Pancreas (tissue), 10 donors: ENCODE results near the gene CCL20. TPM values are rescaled to one million over a fixed set of nuclear protein-coding genes. Genes with fewer than 3 reads are reported as not detected.

Source experiments
- ATAC-seq, 4 donors: fragments of 200-7000 bp; cut with Tn5 transposase; one replicate each; pipeline versions ENCODE4 v1.8.0 to v1.9.1; 2020; ENCODE audit warnings: mild to moderate bottlenecking in 4 of 4, moderate library complexity in 4 of 4
- DNase-seq, 6 donors: peaks; one replicate each; pipeline ENCODE4 v3.0.0-alpha.2; 2020
- FAIRE-seq: peaks from 2 replicates; lab custom pipeline; 2012; peaks lifted over from hg19 to GRCh38; lab: Jason Lieb, UNC
- H3K27ac ChIP-seq, 4 donors: fragments of 200-600 bp; sonication (generic); 1 replicate in 3 of 4; 2 replicates in 1 of 4; pipeline versions ENCODE4 v1.5.0 to v1.8.0; 2020
- H3K27me3 ChIP-seq, 4 donors: fragments of 200-600 bp; one replicate each; pipeline ENCODE4 v1.8.0; 2021
- H3K36me3 ChIP-seq, 3 donors: fragments of 200-600 bp; sonication (generic) in 1 of 3; one replicate each; pipeline versions ENCODE4 v1.5.0 to v1.8.0; 2020 to 2021
- H3K4me1 ChIP-seq, 3 donors: fragments of 200-600 bp; one replicate each; pipeline ENCODE4 v1.8.0; 2021
- H3K4me3 ChIP-seq, 4 donors: fragments of 200-600 bp; sonication (generic) in 2 of 4; one replicate each; pipeline versions ENCODE4 v1.5.0 to v1.8.0; 2020 to 2021
- H3K9me3 ChIP-seq, 4 donors: fragments of 200-600 bp; one replicate each; pipeline ENCODE4 v1.8.0; 2021
- WGBS, 2 donors: extraction: QIAGEN DNeasy Blood & Tissue Kit; methylation state at CpG; one replicate each; pipeline ENCODE4 v1.1.7; 2013; 5-methylcytosine and 5-hydroxymethylcytosine counted together
- intact Hi-C, 3 donors: fragments of 100-400 bp; cut with DNase I; formaldehyde crosslinking; loops; one replicate each; pipeline versions ENCODE4 v1.11.1 to v1.14.2; 2022
- polyA plus RNA-seq, 2 donors: library from polyadenylated mRNA; stranded (reverse); fragments of 200-250 nt; gene quantifications; one replicate each; pipeline ENCODE4 v1.2.3, GENCODE V29; 2013
- total RNA-seq, 6 donors: library from RNA; stranded (reverse); fragmentation: NEBNext Ultra II Directional in 4 of 6; extraction: Animal tissue kit (Norgen Biotek cat#: 25700) in 4 of 6; gene quantifications; one replicate each; pipeline versions ENCODE4 v1.2.1 to v1.2.4, GENCODE V29; 2021 to 2023
- TF ChIP-seq, protein P1 (sequence below), 4 donors: fragments of 200-600 bp; sonication (generic) in 3 of 4; IDR thresholded peaks; one replicate each; pipeline versions ENCODE4 v1.5.0 to v1.8.0; 2021; ENCODE audit warnings: antibody characterized with exemption in 4 of 4
- donor health status: healthy with polysubstance abuse.
- donor health status: DM: no; HTN: no; CAD: no; lungs with moderate emphysema.
- donor health status: DM: no; HTN: no; CAD: no.
- donor health status: control.
- donor health status: control.
- donor health status: Bipolar disorder and iron deficiency.
- donor health status: DM: yes; HTN: yes; CAD: no.
- donor health status: DM: no; HTN: no; CAD: no.
- donor health status: DM: no; HTN: no; CAD: no.
- donor health status: DM: yes; HTN: yes; CAD: no.

CCL20 gene
- total and polyA plus RNA-seq, 8 donors = 0.23 to 8.8 (median 0.75) TPM; not detected in 1

DNA sequence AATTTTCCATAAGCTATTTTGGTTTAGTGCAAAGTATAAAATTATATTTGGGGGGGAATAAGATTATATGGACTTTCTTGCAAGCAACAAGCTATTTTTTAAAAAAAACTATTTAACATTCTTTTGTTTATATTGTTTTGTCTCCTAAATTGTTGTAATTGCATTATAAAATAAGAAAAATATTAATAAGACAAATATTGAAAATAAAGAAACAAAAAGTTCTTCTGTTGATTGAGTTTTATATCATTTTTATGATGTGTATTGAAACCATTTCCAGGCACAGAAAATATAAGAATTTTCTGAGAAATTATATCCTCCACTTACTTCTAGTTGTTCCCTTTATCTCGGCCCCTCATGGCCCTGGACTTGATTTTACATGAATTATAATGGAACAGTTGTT is 3.7 kb downstream of the CCL20 start:
- FAIRE-seq = no peak

DNA sequence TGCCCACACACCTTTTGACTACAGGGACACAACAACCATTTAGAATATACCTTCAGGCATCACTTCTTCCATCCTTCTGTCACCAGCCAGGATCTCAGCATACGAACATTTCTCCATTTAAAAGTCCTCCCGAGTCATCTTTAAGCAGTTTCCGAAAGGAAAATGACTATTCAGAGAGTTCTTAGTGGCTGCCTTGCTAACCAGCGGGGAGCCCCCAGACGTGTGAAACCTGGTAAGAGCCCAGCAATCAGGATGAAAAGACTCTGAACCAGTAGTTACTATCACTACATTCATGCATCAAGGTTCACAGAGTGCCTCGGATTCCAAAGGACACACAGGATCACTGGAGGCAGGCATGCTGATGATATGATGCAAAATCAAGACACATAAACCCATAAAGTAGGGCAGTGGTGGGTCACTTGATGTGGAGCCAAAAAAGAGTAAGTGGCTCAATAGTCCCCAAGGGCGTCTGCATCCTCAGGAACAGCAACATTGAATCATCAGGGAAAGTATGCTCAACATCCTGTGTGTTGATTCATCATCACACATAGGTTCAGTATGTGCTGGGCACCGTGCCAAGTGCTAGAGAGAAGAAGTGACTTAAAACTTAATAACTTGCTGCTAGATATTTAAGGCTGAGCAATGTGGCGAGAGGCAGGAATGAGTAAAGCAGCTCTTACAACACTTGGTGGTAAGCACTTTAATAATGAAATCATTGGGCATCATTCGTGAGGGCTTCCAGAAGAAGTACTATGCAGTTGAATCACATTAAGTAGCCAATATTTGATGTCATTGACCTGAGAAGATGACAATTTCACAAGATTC is 4.4 kb downstream of the CCL20 start:
- TF ChIP-seq, protein P1, sequence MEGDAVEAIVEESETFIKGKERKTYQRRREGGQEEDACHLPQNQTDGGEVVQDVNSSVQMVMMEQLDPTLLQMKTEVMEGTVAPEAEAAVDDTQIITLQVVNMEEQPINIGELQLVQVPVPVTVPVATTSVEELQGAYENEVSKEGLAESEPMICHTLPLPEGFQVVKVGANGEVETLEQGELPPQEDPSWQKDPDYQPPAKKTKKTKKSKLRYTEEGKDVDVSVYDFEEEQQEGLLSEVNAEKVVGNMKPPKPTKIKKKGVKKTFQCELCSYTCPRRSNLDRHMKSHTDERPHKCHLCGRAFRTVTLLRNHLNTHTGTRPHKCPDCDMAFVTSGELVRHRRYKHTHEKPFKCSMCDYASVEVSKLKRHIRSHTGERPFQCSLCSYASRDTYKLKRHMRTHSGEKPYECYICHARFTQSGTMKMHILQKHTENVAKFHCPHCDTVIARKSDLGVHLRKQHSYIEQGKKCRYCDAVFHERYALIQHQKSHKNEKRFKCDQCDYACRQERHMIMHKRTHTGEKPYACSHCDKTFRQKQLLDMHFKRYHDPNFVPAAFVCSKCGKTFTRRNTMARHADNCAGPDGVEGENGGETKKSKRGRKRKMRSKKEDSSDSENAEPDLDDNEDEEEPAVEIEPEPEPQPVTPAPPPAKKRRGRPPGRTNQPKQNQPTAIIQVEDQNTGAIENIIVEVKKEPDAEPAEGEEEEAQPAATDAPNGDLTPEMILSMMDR (IDR thresholded peaks at IDR 0.05) = no peak
- no peak overlapping the region for H3K4me3 ChIP-seq
- DNase-seq (peak in 5 of 6 donors; percentile 11 to 77 (median 45)), ATAC-seq (peak in 3 of 4 donors; percentile 65 to 82 (median 70)), FAIRE-seq (no peak)
- H3K9me3 ChIP-seq = no peaks in the 10 kb centered on the region
- no peaks in the 10 kb centered on the region for H3K27me3 ChIP-seq
- peak overlapping the region in 1 of 4 donors; percentile 36 for H3K27ac ChIP-seq
- WGBS, 2 donors = 41 to 51% methylated on average over 10 of the region's 10 CpGs
- H3K4me1 ChIP-seq = no peaks in the 10 kb centered on the region
- H3K36me3 ChIP-seq = no peaks in the 10 kb centered on the region
- intact Hi-C loops = no loop called here

More for the DNA sequence above, 3.7 kb downstream of the CCL20 start:
- intact Hi-C loops = no loop called here
- H3K27ac ChIP-seq = no peak overlapping the region
- ATAC-seq (no peak), DNase-seq (no peak)
- H3K4me1 ChIP-seq = no peaks in the 10 kb centered on the region
- no peak overlapping the region for H3K4me3 ChIP-seq
- H3K36me3 ChIP-seq = no peaks in the 10 kb centered on the region
- no peaks in the 10 kb centered on the region for H3K9me3 ChIP-seq
- TF ChIP-seq, protein P1 (IDR thresholded peaks at IDR 0.05) = no peak
- no peaks in the 10 kb centered on the region for H3K27me3 ChIP-seq
- WGBS, 2 donors = 64 to 65% methylated on average over 1 of the region's 1 CpG

DNA sequence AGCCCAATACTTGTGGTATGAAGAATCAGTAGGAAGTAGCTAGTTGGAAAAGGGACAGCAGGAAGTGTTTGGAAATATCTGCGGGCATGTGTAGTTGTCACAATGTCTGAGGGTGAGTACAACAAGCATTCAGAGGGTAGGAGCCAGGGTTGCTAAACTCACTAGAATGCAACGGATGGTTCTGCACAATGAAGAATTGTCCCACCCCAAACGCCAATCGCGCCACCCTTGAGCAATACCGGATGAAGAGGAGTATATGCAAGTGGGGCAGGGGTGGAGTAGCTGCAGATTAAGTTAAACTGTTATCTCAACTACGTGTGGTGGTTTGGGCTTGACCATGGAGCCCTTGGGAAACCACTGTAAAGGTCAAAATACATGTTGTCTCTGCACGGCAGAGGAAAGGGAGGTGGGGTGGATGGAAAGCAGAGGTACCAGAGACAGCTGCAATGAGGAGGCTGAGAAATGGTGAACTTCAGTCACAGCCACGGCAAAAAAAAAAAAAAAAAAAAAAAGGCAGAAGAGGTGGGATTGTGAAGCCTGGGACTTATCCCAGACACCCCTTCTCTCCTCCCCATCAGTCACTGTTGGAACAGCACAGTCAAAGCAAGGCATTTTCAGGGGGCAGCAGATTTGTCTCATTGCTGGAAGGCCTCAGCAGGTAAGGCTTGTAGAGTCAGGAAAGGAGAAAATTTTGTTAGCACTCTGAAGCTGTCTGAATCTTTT is 5.2 kb downstream of the CCL20 start:
- WGBS, 2 donors = 66 to 73% methylated on average over 9 of the region's 9 CpGs
- no peak for DNase-seq

DNA sequence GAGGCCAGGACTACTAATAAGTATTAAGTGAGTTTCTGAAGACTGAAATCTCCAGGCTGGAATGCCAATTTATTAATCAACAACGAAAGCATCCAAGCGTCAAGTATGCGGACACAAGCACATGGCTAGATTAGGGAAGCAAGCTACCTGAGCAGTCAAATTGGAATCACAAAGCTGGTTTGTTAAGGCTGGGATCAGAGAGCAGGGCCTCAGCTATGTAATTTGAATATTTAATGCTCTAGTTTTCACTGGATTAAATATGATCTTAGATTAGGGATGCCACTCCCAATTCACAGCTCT is 5.7 kb downstream of the CCL20 start:
- Histone ChIP-seq H3K27me3 (no peaks in the 10 kb centered on the region), H3K9me3 (no peaks in the 10 kb centered on the region), H3K27ac (no peak overlapping the region), H3K36me3 (no peaks in the 10 kb centered on the region), H3K4me3 (no peak overlapping the region), H3K4me1 (no peaks in the 10 kb centered on the region)
- intact Hi-C loops = no loop called here
- no peak for FAIRE-seq
- no peak for ATAC-seq
- WGBS, 2 donors = 78 to 83% methylated on average over 3 of the region's 3 CpGs
- DNase-seq = no peak
- TF ChIP-seq, protein P1 (IDR thresholded peaks at IDR 0.05) = no peak

More for the DNA sequence above, 5.2 kb downstream of the CCL20 start:
- Histone ChIP-seq H3K9me3 (no peaks in the 10 kb centered on the region), H3K27me3 (no peaks in the 10 kb centered on the region), H3K4me3 (no peak overlapping the region), H3K27ac (peak overlapping the region in 1 of 4 donors; percentile 36), H3K4me1 (no peaks in the 10 kb centered on the region), H3K36me3 (no peaks in the 10 kb centered on the region)
- FAIRE-seq = no peak
- intact Hi-C loops = no loop called here
- TF ChIP-seq, protein P1 (IDR thresholded peaks at IDR 0.05) = no peak
- peak in 3 of 4 donors; percentile 53 to 82 (median 68) for ATAC-seq
